Choroid plexus epithelial cell (primary cell): ENCODE measurements around the gene KIAA1586.
"Not testable (repeated sequence)": the region's sequence is repeated elsewhere in the genome, so short reads cannot be mapped to it uniquely, and the experiment has no call there.

Source experiments
- DNase-seq: peaks from one replicate; pipeline ENCODE4 v3.0.0-alpha.2; 2010; ENCODE audit warnings: low read depth
- H3K4me3 ChIP-seq: 2 replicates; pipeline ENCODE4 v1.5.1; 2011; ENCODE audit warnings: low read depth, mild to moderate bottlenecking, control low read depth, low read length, moderate library complexity
- TF ChIP-seq, protein P1 (sequence below): conservative IDR thresholded peaks from 2 replicates; pipeline ENCODE4 v1.5.1; 2011; ENCODE audit warnings: low read depth, mild to moderate bottlenecking, control low read depth, inconsistent platforms, low read length, moderate library complexity

The KIAA1586 gene, protein sequence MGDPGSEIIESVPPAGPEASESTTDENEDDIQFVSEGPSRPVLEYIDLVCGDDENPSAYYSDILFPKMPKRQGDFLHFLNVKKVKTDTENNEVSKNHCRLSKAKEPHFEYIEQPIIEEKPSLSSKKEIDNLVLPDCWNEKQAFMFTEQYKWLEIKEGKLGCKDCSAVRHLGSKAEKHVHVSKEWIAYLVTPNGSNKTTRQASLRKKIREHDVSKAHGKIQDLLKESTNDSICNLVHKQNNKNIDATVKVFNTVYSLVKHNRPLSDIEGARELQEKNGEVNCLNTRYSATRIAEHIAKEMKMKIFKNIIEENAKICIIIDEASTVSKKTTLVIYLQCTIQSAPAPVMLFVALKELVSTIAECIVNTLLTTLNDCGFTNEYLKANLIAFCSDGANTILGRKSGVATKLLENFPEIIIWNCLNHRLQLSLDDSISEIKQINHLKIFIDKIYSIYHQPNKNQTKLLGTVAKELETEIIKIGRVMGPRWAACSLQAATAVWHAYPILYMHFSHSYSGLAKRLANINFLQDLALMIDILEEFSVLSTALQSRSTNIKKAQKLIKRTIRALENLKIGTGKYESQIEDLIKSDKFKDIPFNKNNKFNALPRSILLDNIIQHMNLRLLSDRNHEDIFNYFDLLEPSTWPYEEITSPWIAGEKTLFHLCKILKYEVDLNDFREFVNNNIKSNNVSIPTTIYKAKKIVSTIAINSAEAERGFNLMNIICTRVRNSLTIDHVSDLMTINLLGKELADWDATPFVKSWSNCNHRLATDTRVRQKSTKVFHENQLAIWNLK

DNA sequence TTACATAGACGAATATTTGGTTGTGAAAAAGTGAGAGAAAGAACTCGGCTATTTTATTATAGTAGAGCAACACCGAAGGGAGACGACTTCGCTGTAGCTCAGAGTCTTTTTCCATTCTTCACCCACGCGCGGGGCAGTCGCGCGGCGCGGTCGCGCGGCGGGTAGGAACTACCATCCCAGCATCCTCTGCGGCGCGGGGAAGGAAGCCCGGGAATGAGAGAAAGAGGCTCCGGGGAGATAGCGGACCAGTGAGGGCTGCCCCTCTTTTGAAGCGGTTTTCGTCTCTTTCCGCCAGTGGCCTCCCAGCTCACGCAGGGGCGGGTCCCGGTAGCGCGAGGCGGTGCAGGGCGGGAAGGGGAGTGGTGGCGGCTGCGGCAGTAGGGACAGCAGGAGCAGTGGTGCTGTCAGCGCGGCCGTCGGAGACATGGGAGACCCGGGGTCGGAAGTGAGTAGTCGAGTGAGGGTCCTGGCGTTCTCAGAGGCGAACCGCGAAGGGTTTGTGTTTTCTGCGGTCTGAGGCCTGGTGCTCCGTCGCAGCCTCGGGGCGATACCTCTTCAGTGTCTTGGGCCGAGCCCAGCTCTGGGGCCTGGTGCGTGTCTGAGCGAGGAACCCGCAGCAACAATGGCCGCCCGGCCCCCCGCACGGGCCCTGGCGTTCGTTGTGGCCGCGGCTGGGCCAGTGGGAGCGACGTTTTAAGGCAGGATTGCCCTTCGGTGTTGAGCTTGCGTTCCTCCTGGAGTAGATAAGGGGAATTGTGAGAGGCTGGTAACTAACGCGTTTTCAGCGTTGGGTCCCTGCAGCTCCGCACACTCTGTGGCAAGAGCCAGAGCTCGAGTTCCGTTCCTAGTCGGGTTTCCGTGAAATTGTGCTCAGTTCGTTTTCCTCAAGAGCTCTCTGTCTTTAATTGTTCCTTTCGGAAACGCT, at the start of gene KIAA1586:
Gene KIAA1586 (plus strand): TSS at position 362 of the 925 bp plus-strand sequence. CDS start 63 bp downstream, at position 425.
- peak; percentile 89 for DNase-seq
- peak within 1 kb of the TSS; percentile 70 for H3K4me3 ChIP-seq

DNA sequence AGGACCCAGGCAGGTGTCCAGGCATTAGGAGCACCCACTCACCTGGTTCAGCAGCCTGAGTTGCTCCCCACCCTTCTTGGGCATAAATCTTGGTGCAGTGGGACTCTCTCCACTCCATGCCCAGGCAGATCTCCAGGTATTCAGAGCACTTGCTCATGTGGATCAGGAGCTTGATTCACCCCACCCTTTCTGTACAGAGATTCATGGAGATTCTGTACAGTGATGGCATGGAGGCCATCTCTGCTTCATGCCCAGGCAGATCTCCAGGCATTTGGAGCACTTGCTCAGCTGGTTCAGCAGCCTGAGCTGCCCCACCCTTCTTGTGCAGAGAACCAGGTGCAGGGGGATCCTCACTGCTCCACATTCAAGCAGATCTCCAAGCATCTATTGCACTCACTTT, 47.4 kb upstream of the KIAA1586 start:
- TF ChIP-seq, protein P1, sequence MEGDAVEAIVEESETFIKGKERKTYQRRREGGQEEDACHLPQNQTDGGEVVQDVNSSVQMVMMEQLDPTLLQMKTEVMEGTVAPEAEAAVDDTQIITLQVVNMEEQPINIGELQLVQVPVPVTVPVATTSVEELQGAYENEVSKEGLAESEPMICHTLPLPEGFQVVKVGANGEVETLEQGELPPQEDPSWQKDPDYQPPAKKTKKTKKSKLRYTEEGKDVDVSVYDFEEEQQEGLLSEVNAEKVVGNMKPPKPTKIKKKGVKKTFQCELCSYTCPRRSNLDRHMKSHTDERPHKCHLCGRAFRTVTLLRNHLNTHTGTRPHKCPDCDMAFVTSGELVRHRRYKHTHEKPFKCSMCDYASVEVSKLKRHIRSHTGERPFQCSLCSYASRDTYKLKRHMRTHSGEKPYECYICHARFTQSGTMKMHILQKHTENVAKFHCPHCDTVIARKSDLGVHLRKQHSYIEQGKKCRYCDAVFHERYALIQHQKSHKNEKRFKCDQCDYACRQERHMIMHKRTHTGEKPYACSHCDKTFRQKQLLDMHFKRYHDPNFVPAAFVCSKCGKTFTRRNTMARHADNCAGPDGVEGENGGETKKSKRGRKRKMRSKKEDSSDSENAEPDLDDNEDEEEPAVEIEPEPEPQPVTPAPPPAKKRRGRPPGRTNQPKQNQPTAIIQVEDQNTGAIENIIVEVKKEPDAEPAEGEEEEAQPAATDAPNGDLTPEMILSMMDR = no peak
- no peak overlapping the region for H3K4me3 ChIP-seq
- DNase-seq = no peak

DNA sequence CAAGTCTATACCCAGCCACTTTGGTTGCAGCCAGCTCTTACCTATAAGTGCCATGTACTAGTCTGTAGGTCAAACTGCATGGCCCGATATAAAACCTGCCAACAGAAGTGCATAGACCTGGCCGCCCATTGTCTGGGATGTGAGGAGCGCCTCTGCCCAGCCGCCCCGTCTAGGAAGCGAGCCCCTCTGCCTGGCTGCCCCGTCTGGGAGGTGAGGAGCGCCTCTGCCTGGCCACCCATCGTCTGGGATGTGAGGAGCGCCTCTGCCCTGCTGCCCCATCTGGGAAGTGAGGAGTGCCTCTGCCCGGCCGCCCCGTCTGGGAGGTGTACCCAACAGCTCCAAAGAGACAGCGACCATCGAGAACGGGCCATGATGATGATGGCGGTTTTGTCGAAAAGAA, 46.7 kb upstream of the KIAA1586 start:
- not testable (repeated sequence) for DNase-seq, H3K4me3 ChIP-seq

DNA sequence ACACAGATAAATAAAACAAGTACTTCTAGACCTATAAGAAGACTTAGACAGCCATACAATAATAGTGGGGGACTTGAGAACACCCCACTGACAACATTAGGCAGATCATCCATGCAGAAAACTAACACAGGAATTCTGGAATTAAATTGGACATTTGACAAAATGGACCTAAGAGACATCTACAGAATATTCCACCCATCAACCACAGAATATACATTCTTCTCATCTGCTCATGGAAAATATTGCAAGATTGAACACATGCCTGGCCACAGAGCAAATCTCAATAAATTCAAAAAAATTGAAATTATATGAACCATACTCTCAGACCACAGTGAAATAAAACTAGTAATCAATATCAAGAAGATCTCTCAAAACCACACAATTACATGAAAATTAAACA, 44.3 kb upstream of the KIAA1586 start:
- TF ChIP-seq, protein P1 = no peak
- H3K4me3 ChIP-seq = no peak overlapping the region

DNA sequence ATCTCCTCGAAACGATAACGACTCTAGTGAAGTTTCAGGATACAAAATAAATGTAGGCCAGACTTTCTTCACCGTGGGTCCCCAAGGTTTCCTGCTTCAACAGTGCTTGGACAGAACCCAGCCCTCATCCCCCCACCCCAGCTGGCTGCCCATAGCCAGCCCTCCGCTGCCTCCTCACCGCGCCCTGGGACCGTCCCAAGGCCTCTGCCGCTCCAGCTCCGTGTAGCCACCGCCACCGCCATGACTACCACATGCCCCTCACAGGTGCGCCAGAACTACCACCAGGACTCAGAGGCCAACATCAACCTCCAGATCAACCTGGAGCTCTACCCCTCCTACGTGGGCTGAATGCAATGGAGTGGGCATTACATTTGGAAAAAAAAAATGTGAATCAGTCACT, 42.2 kb upstream of the KIAA1586 start:
- no peak for DNase-seq
- H3K4me3 ChIP-seq = no peak overlapping the region
- TF ChIP-seq, protein P1 = no peak

More for the DNA sequence above, 44.3 kb upstream of the KIAA1586 start:
- no peak for DNase-seq

DNA sequence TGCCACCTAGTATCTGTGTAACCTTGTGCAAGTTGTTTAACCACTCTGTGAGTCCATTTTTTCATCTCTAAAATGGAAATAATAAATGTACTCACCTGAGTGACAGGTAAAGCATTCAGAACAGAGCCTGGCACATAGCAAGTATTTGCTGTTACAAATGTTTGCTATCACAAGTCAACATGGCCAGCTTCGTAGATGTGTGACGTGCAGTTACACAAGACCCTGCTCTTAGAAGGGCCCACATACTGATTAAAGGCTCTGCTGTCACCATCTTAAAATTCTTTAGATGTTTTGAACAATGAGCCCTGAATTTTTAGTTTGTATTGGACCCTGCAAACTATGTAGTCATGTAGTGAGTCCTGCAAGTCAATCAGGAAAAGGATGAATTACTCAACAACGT, 40.4 kb upstream of the KIAA1586 start:
- DNase-seq = no peak
- TF ChIP-seq, protein P1 = no peak
- no peak overlapping the region for H3K4me3 ChIP-seq

DNA sequence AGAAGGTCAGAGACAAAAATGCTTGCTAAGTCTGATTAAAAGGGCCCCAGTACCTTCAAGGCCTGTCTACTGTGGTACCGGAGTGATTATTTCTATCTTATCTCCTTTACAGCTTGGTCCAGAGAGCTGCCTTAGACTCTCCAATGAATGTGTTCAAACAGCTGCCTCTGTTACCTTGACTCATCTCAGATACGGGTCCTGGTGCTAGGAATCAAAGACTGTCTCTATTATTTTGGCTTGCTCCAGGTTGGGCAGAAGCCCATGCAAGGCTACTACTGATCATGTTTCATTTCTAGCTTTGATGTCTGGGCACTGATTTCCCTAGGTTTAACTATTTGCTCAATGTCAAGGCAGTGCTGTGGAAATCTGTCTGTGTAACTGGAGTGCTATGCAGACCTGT, 38.4 kb upstream of the KIAA1586 start:
- not testable (repeated sequence) for DNase-seq, H3K4me3 ChIP-seq

DNA sequence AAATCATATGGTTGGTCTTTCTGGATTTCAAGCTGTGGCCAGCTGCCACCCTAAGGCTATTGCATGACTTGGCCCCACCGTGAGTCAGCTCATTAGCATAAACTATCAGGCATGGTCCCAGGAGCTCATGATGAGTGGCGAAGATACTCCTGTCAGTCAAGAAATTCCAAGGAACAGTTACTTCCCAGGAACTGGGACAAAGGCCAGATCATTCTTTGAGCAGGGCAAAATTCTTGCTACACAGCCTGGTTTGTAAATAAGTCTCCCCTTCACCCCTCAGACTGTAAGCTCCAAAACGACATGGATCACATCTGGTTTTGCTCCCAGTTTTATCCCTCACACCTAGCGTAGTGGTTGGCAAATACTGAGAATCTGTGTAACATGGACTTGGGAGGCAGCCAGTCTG, 33.0 kb upstream of the KIAA1586 start:
- TF ChIP-seq, protein P1 = no peak
- H3K4me3 ChIP-seq = no peak overlapping the region
- DNase-seq = peak; percentile 33
